ENCODE results near the gene KCNH2.

Gene KCNH2

DNA sequence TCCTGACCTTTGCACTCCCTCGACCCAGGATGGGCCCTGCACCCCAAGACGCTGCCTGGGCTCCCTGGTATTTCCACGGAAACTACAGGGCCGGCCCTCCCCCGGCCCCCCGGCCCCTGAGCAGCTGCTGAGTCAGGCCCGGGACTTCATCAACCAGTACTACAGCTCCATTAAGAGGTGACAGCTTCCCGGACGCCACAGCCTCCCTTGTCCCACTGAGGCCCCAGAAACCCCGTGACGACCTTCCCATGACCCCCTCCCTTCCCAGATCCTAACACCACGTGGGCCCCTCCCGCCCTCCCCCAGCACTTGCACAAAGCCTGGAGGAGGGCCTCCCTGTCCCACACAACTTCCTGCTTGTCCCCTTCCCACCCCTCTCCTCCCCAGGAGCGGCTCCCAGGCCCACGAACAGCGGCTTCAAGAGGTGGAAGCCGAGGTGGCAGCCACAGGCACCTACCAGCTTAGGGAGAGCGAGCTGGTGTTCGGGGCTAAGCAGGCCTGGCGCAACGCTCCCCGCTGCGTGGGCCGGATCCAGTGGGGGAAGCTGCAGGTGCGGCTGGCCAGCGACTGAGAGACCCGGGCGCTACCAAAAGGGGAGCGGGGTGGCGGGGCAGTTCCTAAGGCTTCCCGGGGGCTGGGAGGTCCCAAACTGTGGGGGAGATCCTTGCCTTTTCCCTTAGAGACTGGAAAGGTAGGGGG lies 18.4 kb upstream of the KCNH2 start:
- no peak for DNase-seq (ENCODE audit: low read depth in 2 of 2)

DNA sequence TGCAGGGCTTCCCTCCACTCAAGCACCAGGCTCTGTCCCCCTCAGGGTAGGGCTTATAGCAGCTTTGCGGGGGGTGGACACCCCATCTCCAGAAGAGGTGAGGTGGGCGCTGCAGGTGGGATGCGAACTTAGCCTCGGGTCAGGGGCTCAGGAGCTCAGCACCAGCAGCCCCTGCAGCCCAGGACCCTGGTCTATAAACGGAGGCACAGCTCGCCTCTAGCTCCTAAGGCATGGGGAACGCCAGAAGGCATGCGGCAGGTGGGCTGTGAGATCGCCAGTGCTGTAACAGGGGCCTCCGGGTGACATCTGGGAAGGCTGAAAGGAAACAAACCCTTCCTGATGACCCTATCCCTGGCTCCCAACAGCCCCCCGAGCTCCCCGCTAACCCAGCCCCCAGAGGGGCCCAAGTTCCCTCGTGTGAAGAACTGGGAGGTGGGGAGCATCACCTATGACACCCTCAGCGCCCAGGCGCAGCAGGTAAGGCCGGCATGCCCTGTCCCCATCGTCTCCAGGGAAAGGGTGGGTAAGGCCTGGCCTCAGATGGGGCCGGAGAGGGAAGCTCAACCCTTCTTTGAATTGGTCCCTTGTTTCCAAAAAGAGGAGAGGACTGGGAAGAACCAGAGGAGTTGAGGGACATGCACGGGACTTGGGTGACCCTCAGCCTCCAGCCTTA lies 16.9 kb upstream of the KCNH2 start:
- DNase-seq (ENCODE audit: low read depth in 2 of 2), result no peak

DNA sequence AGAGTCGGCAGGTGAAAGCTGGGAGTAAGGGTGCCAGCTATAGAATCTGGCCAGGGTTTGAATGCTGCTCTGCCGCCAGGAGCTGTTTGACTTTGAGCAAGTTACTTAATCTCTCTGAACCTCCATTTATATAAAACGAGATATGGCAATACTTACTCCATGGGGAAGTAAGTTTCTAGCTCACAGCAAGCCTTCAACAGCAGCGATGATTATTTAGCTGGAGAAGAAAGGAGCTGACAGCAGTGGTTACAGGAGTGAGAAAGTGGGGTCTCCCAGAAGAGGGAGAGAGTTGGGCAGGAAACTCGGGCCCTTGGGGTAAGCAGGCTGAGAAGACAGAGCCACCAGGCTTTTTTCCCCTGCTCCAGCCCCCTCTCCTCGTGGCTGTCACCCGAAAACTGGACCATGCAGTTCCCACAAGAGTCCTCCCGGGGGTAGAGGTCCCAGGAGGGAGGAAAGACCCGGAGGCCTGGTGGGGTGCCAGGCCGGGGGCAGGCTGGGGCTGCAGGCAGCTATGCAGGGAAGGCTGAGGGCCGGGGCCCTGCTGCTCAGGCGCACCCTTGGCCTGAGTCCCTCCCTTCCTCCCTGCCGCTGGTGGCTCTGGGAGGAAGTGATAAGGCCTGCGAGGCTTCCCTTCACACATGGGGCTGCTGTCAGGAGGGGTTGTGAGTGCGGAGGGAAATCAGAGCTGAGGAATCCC lies 16.2 kb upstream of the KCNH2 start:
- no peak for DNase-seq (ENCODE audit: low read depth in 2 of 2)

DNA sequence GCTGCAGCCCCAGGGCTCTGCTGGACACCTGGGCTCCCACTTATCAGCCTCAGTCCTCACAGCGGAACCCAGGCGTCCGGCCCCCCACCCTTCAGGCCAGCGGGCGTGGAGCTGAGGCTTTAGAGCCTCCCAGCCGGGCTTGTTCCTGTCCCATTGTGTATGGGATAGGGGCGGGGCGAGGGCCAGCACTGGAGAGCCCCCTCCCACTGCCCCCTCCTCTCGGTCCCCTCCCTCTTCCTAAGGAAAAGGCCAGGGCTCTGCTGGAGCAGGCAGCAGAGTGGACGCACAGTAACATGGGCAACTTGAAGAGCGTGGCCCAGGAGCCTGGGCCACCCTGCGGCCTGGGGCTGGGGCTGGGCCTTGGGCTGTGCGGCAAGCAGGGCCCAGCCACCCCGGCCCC lies 15.4 kb upstream of the KCNH2 start:
- no peak for DNase-seq (ENCODE audit: low read depth in 2 of 2)

DNA sequence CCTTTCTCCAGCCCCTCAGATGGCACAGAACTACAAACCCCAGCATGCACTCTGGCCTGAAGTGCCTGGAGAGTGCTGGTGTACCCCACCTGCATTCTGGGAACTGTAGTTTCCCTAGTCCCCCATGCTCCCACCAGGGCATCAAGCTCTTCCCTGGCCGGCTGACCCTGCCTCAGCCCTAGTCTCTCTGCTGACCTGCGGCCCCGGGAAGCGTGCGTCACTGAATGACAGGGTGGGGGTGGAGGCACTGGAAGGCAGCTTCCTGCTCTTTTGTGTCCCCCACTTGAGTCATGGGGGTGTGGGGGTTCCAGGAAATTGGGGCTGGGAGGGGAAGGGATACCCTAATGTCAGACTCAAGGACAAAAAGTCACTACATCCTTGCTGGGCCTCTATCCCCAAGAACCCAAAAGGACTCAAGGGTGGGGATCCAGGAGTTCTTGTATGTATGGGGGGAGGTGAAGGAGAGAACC lies 14.7 kb upstream of the KCNH2 start:
- DNase-seq (ENCODE audit: low read depth in 2 of 2), result no peak

DNA sequence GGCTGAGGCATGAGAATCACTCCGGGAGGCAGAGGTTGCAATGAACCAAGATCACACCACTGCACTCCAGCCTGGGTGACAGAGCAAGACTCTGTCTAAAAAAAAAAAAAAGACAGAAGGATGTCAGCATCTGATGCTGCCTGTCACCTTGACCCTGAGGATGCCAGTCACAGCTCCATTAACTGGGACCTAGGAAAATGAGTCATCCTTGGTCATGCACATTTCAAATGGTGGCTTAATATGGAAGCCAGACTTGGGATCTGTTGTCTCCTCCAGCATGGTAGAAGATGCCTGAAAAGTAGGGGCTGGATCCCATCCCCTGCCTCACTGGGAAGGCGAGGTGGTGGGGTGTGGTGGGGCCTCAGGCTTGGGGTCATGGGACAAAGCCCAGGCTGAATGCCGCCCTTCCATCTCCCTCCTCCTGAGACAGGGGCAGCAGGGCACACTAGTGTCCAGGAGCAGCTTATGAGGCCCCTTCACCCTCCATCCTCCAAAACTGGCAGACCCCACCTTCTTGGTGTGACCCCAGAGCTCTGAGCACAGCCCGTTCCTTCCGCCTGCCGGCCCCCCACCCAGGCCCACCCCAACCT lies 14.0 kb upstream of the KCNH2 start:
- no peak for DNase-seq (ENCODE audit: low read depth in 2 of 2)

DNA sequence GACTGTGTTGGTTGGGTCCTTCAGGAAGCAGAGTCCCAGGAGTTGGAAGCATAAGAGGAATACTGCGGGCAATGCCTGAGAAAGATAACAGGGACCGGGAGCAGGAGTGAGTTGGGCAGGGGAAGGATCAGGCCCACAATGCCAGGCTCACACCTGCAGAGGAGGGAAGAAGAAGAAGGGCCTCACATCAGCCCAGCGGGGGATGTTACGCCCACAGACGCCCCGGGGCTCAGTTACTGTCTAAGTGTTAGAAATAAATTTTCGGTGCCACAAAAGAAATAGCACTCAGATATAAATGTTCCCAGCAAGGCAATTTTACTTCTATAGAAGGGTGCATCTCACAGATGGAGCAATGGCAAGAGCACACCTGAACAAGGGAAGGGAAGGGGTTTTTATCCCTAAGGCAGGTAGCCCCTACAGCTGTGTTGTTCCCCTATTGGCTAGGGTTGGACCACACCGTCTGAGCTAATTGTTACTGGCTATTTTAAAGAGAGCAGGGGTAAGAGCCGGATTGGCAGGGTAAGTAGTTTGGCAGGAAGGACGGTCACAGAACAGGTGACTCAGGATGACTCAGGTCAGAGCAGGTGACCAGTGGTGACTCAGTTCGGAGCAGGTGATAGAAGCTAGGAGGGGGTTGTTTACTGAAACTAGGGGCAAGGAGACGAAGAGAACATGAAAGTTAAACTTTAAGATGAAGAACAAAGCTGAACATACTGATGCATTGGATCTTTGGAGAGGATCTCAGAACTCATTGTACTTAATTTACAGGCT lies 12.5 kb upstream of the KCNH2 start, which contains the start of gene NOS3:
Gene NOS3 (plus strand): TSS at position 602 of the 771 bp plus-strand sequence. CDS start 2,787 bp downstream, outside the sequence.
- no peak for DNase-seq (ENCODE audit: low read depth in 2 of 2)

DNA sequence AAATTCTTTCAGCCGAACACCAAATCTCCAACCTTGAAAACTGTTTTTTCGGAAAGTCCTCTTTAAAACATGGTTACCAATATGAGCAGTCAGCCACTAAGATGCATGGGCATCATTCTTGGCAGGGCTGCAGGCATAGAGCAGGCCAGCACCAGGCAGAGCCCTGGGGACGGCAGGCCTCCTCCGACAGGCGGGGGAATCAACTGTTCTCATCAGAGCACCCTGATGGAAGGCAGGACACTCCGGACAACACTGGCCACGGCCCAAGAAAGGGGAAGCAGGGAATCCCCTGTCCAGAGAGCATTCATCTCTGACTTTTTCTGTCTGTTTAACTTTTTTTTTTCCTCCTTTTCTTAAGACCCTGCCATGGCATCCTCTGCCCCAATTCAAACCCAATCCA lies 11.3 kb upstream of the KCNH2 start:
- no peak for DNase-seq (ENCODE audit: low read depth in 2 of 2)

DNA sequence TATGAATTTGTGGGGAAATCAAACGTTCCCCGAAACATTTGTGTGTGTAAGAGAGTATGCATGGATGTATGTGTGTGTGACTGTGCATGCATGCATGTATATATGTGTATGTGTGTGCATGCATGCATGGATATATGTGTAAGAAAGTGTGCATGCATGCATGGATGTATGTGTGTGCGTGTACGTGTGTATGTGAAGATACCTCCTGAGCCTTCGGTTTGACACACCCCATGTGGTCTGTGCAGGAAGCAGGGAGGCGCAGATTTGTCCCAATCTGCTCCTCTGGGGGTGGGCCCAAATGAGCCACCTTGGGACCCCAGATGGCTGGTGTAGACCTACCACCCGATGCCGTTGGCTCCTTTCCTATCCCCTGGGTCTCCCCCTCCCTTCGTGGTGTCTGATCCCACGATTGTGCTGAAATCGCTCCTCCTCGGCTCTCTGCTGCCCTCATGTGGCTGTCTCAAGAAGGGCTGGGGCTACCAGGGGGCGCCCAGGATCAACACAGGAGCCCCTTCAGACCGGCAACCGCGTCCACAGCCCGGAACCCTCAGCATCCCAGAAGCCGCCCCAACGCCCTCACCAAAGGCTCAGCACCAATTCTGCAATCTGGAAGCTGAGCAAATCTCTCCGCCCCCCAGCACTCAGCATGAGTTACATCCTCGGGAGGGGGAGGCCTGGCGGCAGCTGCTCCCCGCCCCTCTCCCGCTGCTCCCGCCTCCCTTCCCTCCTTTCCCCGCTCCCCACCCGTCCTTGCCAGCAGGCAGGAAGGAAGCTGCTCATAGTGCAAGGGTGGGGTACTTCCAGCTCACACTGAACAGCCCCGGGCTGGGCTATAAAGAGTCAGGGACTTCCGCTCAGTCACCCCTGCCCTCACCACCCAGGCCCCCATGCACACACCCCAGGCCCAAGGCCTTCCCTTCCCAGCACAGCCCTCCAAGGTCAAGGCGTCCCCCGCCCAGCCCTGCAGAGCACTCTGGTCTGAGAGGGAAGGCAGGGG lies 10.4 kb upstream of the KCNH2 start:
- DNase-seq (ENCODE audit: low read depth in 2 of 2), result peak in 1 of 2 donors; percentile 65

DNA sequence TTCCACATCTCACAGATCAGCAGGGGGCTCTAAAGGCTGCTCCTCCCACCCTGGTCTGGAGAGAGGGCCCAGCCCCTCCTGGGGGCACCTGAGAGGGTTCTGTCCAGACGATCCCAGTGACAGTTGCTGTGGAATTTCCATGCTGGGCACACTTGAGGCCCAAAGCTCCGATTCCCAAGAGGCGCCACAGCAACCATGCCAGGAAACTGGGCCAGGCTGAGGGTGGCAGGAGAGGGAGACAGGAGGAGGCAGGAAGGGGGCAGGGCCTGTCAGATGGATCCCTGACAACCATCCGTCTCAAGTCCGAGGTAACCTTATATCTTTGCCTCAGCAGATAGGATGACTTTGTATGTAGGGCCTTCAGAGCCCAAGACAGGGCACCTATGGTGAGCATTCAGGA lies 8.4 kb upstream of the KCNH2 start:
- DNase-seq (ENCODE audit: low read depth in 2 of 2), result no peak

DNA sequence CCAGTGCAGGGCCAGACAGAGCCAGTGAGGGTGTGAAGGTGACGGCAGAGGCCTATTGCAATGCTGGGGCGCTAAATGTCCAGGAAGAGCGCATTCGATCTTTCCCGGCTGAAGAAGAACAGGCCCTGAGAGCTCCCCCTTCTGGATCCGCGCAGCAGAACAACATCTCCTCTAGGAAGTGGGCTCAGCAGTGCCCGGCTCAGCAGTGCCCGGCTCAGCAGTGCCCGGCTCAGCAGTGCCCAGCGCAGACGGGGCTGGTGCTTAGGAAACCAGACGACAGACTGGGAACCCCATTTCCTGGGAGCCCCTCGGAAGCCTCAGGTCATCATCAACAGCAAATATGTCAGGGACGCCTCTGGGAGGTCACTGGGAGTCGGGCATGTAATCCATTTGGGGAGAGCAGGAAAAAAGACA lies 8.0 kb upstream of the KCNH2 start:
- DNase-seq (ENCODE audit: low read depth in 2 of 2), result peak in 1 of 2 donors; percentile 46

DNA sequence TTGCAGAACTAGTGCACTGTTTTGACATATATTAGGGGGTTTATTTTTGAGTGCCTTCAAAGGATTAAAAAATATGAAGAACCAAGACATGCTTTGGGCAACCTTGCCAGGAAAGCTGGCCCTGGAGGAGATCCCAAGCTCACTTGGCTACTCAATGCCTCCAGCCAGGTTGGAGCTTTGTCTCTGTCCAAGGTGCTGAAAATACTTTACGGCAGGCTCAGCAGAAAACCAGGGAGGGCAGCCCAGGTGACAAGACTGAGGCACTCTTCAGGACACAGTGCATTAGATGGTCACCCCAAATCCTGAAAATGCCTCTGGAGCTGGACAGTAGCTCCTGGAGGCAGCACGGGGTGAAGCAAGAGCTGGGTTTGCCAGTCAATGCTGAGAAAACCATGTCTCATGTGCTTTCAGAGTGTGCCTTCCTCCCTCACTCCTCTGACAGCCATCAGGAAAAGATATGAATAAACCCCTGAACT lies 5.8 kb upstream of the KCNH2 start:
- DNase-seq (ENCODE audit: low read depth in 2 of 2), result no peak

DNA sequence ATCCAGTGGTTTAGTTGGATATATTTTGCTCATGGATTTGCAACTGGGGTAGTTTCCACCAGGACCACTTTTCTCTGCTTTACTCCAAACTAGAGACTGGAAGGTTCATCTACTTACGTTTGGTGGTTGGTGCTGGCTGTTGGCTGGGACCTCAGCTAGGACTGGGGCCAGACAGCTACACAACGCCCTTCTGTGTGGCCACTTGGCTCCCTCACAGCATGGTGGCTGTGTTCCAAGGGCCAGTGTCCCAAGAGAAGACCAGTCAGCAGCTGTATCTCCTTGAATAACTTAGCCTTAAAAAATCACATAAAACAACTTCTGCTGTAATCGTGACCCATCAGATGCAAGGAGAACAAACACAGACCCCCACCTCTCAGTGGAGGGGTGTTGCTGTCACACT lies 4.2 kb upstream of the KCNH2 start:
- no peak for DNase-seq (ENCODE audit: low read depth in 2 of 2)

DNA sequence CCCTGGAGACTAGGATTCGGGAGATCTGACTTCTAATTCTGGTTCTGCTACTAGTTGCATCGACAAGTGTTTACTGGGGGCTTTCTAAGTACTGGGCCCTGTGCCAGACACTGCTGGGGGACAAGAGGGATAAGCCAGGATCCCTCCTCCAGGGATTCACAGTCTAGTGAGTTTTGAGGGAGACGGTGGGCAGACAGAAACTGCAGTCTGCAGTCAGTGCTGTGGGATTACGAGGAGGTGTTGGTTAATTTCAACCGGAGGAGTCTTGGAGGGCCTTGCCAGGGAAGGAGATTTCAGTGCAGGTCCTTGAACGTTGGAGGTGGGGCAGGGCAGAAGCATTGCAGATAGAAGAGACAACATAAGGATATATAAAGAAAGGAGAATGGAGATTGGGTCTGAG lies 3.5 kb upstream of the KCNH2 start:
- no peak for DNase-seq (ENCODE audit: low read depth in 2 of 2)

DNA sequence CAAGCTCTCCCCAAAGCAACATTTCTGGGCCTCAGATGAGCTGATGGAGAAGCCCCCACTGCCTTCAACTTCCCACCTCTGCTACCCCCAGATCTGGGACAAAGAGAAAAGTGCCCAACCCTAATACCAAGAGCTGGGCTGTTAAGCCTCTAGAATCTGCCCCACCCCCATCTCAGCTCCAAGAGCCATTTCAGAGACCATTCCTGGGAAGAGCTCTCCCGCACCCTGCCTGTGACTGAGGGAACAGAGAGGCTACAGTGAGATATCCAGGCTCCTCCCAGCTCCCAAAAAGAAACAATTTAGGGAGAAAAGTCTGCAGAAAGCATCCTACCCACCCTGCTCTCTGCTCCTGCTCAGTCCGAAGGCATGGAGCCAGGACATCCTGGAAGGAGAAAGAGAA lies 2.5 kb upstream of the KCNH2 start:
- no peak for DNase-seq (ENCODE audit: low read depth in 2 of 2)

DNA sequence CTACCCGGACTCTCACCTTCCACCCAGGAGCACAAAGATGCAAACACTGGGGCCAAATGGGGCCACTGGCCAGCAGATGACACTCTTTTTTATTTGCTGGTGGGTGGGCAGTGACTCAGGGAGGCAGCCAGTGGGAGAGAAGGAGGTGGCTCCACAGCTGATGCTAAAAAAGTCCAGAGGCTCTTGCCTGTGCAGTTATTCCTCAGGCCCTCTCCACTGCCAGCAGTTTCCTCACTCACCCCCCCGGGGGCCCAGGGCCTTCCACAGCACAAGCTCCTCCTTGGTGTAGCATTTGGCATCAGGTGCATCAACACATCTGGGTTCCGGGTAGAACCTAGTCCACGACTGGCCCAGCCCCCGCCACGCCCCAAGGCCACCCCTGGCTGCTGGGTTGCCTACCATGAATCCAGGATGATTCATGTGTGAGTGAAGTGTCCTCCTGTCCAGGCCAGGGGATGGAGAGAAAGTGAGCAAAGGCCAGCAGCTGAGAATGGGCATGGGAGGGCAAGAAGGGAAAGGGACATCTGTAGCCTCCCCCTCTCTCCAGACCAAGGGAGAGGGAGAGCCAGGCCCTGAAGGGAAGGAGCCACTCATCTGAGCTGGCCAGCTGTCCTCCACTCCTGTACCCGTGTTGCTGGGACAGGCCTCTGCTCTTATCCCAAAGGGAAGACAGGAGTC lies 1.7 kb upstream of the KCNH2 start:
- no peak for DNase-seq (ENCODE audit: low read depth in 2 of 2)

DNA sequence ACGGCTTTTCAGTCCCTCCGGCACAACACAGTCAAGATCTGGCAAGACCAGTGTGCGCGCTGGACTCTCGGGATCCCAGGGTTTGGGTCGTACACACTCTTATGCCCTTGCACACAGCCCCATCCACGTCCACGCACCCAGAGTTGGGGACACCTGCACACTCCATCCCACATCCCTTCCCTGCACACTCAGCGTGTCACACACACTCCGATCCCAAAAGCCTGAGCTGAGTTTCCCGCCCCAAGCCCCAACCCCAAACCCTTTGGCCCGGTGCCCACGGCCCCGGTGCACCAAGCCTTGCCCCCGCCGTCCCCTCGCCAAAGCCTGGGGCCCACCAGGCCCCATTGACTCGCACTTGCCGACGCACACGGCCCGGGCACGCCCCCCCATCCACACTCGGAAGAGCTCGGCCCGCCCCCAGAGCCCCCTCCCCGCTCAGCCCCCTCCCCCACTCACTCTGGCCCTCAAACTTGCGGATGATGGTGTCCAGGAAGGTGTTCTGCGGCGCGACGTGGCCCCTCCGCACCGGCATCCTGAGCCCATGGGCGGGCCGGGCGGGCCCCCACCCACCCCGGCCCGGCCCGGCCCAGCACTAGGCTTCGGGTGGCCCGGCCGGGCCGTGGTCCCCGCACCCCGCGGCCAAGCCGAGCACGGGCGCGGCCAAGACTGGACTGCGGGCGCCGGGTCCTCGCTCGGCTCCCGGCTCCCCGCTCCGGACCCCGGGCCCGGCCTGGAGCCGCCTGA lies 567 bp downstream of the KCNH2 start:
- DNase-seq (ENCODE audit: low read depth in 2 of 2), result no peak

DNA sequence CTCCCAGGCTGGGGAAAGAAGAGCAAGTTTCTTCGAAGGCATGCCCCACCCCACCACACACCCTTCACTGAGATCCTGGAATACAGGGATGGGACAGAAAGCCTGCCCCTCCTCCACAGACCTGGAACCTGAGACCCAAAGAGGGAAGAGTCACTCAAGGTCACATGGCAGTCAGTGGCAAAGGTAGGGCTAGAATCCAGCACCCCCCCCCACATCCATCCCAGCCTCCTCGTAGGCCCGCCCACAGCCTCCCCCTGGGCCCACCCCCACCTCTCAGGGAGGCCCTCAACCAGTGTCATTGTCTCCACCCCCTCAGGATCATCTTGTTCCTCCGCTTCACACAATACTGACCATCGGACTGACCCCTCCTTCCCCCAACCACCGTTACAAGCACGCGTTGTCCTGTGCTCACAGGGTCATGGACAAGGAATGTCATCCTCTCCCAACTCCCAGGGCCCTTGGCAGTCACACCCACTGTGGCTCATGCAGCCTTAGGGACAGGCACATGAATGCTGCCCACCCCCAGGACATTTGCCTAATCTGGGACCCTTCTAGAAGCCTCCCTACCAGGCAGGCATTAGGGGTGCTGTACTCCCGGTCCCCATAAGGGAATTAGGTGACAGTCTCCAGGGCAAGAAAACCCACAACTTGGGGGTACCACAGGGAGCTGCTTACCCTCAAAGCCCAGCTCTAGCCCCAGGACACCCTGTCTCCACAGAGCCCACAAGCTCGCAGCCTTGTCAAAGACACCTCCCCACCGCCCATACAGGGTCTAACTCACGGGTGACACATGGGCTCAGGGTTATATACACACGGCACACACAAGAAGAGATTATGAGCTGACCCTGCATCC lies 1.4 kb downstream of the KCNH2 start:
- DNase-seq (ENCODE audit: low read depth in 2 of 2), result no peak
